ENCODE data around the gene CEP192. TPM values are rescaled to one million over a fixed set of nuclear protein-coding genes. Genes with fewer than 3 reads are reported as not detected.

The CEP192 gene
- total and polyA plus RNA-seq, 7 donors: 4.6 to 30.4 (median 19.8) TPM

- no peak for TF ChIP-seq CTCF (IDR thresholded peaks at IDR 0.05)
- peak in 3 of 4 donors; percentile 19 to 47 (median 31) for TF ChIP-seq POLR2AphosphoS5 (IDR thresholded peaks at IDR 0.05)
- no peak for TF ChIP-seq EP300 (IDR thresholded peaks at IDR 0.05)
- 2 to 5% methylated on average over 15 of the region's 15 CpGs for WGBS, 2 donors
- H3K27me3 ChIP-seq: no peaks in the 10 kb centered on the region
- peak overlapping the region; percentile 50 to 72 (median 64) for H3K4me3 ChIP-seq
- intact Hi-C loops (cut with DNase I): loop anchor here (1.0 to 10.0 kb wide), 5 partner anchors 62 to 1094 kb away; partner anchors contain the start of genes AFG3L2, CHMP1B, FAM210A and PRELID3A
- peaks cover 0 to 24% (median 16%) of the 10 kb centered on the region in 4 donors for H3K4me1 ChIP-seq
- no peaks in the 10 kb centered on the region for H3K36me3 ChIP-seq
- H3K9me3 ChIP-seq: no peaks in the 10 kb centered on the region
- peak overlapping the region; percentile 94 to 99 (median 98) for H3K27ac ChIP-seq
- DNase-seq: peak; percentile 78
Observed at GRCh38 chr18:12946549-12947284, 44.4 kb upstream of the CEP192 start.

- intact Hi-C loops (cut with DNase I): loop anchor here (1.0 to 10.0 kb wide), 6 partner anchors 44 to 1095 kb away; partner anchors contain the start of genes AFG3L2, CEP192, CHMP1B and FAM210A
- Histone ChIP-seq H3K4me1 (peaks cover 0 to 24% (median 16%) of the 10 kb centered on the region in 4 donors), H3K36me3 (no peaks in the 10 kb centered on the region), H3K4me3 (peak within 1 kb of the TSS; percentile 55 to 72 (median 64)), H3K27ac (peak within 1 kb of the TSS; percentile 94 to 99 (median 98)), H3K27me3 (no peaks in the 10 kb centered on the region), H3K9me3 (no peaks in the 10 kb centered on the region)
- WGBS, 2 donors: 1% methylated on average over 58 of the region's 58 CpGs
- peak; percentile 100 for DNase-seq
- TF ChIP-seq POLR2AphosphoS5 (IDR thresholded peaks at IDR 0.05) (peak; percentile 81 to 93 (median 88)), EP300 (IDR thresholded peaks at IDR 0.05) (no peak), POLR2A (IDR thresholded peaks at IDR 0.05) (peak; percentile 52 to 56), CTCF (IDR thresholded peaks at IDR 0.05) (no peak)
Observed at GRCh38 chr18:12947285-12948049, 43.7 kb upstream of the CEP192 start, which contains the start of gene SEH1L. Gene SEH1L, plus strand, starts transcription at chr18:12948011. Its CDS starts 111 bp downstream, at chr18:12948122.

GRCh38 chr18:12948050-12948804 lies 42.9 kb upstream of the CEP192 start:
- 1 to 2% methylated on average over 81 of the region's 81 CpGs for WGBS, 2 donors
- peak; percentile 98 for DNase-seq
- Histone ChIP-seq H3K27ac (peak overlapping the region; percentile 94 to 99 (median 98)), H3K4me3 (peak overlapping the region; percentile 55 to 72 (median 64)), H3K9me3 (no peaks in the 10 kb centered on the region), H3K36me3 (no peaks in the 10 kb centered on the region), H3K4me1 (peaks cover 0 to 24% (median 16%) of the 10 kb centered on the region in 4 donors), H3K27me3 (no peaks in the 10 kb centered on the region)
- TF ChIP-seq EP300 (IDR thresholded peaks at IDR 0.05) (peak in 1 of 4 donors; percentile 14), POLR2A (IDR thresholded peaks at IDR 0.05) (peak; percentile 53 to 66), POLR2AphosphoS5 (IDR thresholded peaks at IDR 0.05) (peak in 3 of 4 donors; percentile 67 to 79 (median 68)), CTCF (IDR thresholded peaks at IDR 0.05) (no peak)
- intact Hi-C loops (cut with DNase I): loop anchor here (1.0 to 10.0 kb wide), 4 partner anchors 43 to 1096 kb away; partner anchors contain the start of genes CEP192, CHMP1B, FAM210A and PRELID3A

GRCh38 chr18:12958478-12958877 lies 32.7 kb upstream of the CEP192 start:
- 98 to 99% methylated on average over 3 of the region's 3 CpGs for WGBS, 2 donors
- intact Hi-C loops (cut with DNase I): no loop called here
- no peak overlapping the region for H3K4me3 ChIP-seq
- no peak for TF ChIP-seq EP300 (IDR thresholded peaks at IDR 0.05)
- TF ChIP-seq POLR2AphosphoS5 (IDR thresholded peaks at IDR 0.05): no peak
- no peak for TF ChIP-seq CTCF (IDR thresholded peaks at IDR 0.05)
- no peak for TF ChIP-seq POLR2A (IDR thresholded peaks at IDR 0.05)
- peaks cover 0 to 28% (median under 1%) of the 10 kb centered on the region in 4 donors for H3K36me3 ChIP-seq
- no peak for DNase-seq
- H3K27ac ChIP-seq: no peak overlapping the region
- H3K4me1 ChIP-seq: peaks cover 0 to 5% (median 0%) of the 10 kb centered on the region in 4 donors
- no peaks in the 10 kb centered on the region for H3K27me3 ChIP-seq
- H3K9me3 ChIP-seq: no peaks in the 10 kb centered on the region

Measured in sigmoid colon (tissue), 7 donors.